HUDEP-2 (cell line): ENCODE measurements around the gene MYADML2.

Source experiments
- DNase-seq, 76 experiments: peaks; one replicate each; lab custom pipeline; 2025; ENCODE audit not compliant: unreplicated experiment in 76 of 76; lab: John Stamatoyannopoulos, UW

MYADML2 gene

GRCh38 chr17:81902023-81902652 is 44.9 kb downstream of the MYADML2 start, which contains the start of gene NPB:
NPB (plus strand) TSS chr17:81902238; CDS start chr17:81902278, 40 bp downstream.
- DNase-seq = peak in 45 of 76 experiments; percentile 8 to 75 (median 44)

- DNase-seq = peak in 4 of 76 experiments; percentile 6 to 44 (median 22)
These were observed 45.6 kb downstream of the MYADML2 start for GRCh38 chr17:81901167-81902022.

- DNase-seq = no peak
These were observed 46.7 kb downstream of the MYADML2 start for GRCh38 chr17:81900181-81900820.

GRCh38 chr17:81899514-81900166 is 47.4 kb downstream of the MYADML2 start:
- no peak for DNase-seq

- DNase-seq = no peak
These were observed 48.1 kb downstream of the MYADML2 start for GRCh38 chr17:81898885-81899284.

- DNase-seq = no peak
These were observed 48.8 kb downstream of the MYADML2 start for GRCh38 chr17:81898029-81898866.

GRCh38 chr17:81895400-81895799 is 51.6 kb downstream of the MYADML2 start:
- no peak for DNase-seq

GRCh38 chr17:81891303-81891552 is 55.8 kb downstream of the MYADML2 start:
- no peak for DNase-seq

GRCh38 chr17:81890447-81891302 is 56.4 kb downstream of the MYADML2 start:
- DNase-seq = peak in 3 of 76 experiments; percentile 14 to 20 (median 15)
